ENCODE results near the gene PNLIPRP3.

The PNLIPRP3 gene

DNA sequence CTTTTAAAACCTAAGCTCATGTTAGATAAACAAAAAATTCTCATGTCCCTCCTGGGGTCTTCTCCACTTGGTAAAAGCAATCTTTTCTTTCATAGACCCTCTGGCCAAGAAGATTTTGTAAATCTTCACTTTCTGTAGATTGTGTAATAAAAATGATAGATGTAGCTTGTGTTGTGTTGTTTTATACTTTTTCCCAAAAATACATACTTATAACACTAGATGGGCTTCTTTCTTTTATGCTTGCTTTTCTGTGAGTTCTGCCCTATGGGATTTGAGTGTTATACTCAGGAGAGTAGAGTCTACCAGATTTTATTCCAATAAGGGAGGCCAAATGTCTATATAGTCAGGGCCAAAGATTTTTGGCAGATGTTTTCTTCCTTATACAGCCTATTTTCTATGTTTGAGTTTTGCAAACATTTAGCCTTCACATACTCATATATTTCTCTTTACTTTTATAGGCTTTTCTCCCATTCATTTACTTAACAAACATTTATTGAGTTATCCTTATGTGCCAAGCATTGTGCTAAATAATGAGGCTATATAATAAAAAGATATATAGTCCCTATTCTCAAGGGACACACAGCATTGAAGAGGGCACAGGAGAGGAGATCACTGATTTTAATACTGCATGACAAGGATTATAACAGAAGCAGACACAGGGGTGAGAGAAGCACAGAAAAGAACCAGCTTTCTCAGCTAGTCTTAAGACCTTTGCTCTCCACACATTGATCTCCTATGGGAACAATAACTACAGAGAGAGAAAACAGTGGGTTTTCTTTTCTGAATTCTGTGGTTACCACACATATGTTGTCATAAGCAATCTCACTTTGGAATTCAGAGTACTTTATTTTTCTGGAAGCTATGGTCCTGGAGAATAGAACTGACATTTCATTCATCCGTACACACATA, 60.1 kb downstream of the PNLIPRP3 start:
- intact Hi-C loops (cut with DNase I): no loop called here
- DNase-seq: no peak

DNA sequence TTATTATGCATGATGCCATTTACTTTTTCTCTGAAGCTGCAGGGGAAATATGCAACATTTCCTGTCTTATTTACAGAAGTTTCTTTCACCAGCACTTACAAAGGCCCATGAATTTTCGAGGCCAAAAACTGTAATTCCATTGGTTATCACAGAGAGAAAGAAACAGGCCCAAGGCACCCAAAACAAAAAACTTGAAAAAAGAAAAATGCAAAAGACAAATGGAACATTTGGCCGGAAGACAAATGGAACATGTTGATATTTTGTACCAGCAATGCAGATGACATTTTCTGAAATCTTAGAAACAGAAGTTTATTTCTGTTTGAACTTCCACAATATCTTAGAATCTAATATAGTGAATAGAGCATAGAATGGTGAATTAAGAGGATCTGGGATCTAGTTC, 61.8 kb downstream of the PNLIPRP3 start:
- intact Hi-C loops (cut with DNase I): no loop called here
- DNase-seq: no peak

DNA sequence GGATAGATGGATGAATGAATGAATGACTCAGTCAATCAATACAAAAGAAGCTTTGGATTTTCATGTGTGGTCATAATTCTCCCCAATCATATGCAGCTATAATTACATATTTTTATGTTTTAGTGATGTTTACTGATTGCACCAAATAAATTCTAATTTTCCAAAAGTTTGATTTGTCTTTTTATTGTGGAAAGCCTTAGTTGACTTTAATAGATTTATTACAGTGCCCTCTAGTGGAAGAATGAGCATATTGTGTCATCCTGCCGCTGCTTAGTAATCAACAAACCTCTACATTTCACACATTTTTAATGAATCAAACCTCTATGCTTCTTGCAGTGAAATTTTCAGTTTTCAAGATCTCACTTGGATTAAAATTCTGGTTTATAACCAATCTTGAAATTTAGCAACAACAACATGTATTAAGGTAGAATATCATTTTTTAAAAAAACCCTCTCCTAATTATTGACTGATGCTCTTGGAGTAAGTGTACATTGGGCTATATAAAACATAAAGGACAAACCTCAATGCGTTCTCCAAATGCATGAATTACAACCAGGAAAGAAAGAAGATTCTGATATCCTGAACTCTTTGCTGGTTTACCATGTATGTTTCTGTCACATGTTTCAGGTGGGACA, 62.5 kb downstream of the PNLIPRP3 start:
- intact Hi-C loops (cut with DNase I): no loop called here
- peak in 1 of 42 donors; percentile 5 for DNase-seq

DNA sequence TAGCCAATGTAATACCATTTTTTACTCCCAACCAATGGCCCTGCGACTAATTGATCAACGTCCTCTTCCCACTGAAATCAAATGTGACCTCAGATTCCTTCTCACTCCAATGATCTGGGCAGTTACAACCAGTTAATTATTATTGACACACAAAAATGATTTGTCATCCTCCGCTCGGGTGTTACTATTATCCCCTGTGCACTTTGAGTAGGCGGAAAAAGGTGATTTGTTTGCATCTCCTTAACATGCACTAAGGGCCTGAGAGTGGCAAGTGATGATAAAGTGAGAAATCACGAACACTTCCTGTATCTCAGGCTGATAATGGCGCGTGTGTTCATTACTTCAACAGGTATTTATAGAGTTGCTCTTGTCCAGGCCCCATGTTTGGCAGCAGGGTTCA, 77.1 kb downstream of the PNLIPRP3 start:
- no peak for DNase-seq
- intact Hi-C loops (cut with DNase I): no loop called here

DNA sequence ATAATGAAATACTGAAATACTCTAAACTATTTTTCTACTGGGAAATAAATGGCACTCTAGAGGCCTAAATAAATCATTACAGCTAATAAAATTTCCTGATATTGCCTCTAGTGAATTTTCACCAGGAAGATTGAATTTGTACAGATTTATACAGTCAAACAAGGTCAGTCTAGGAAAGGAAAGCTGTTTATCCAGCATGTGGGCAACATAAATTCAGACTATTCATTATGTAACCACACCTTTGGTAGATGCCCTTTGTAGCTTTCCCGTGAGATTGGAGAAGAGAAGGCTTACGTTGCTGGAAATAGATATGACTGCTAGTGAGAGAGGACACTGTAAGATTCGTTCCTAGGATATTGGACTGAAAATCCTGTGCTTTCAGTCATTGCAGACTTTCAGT, 82.9 kb downstream of the PNLIPRP3 start:
- intact Hi-C loops (cut with DNase I): no loop called here
- no peak for DNase-seq

DNA sequence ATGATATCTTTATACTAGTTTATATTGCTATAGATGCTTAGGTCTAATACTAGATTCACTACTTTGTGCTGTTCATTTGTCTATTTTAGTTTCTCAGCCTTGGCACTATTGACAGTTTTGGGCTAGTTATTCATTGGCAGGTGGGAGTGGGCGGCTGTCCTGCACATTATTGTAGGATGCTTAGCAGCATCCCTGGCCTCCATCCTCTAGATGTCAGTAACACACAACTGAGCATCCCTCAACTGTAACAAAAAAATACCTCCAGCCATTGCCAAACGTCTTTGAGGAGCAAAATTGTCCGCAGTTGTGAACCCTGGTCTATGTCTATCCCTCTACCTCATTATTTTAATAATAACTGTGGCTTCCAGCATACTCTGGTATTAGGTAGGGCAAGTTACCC, 83.7 kb downstream of the PNLIPRP3 start:
- intact Hi-C loops (cut with DNase I): no loop called here
- DNase-seq: no peak

DNA sequence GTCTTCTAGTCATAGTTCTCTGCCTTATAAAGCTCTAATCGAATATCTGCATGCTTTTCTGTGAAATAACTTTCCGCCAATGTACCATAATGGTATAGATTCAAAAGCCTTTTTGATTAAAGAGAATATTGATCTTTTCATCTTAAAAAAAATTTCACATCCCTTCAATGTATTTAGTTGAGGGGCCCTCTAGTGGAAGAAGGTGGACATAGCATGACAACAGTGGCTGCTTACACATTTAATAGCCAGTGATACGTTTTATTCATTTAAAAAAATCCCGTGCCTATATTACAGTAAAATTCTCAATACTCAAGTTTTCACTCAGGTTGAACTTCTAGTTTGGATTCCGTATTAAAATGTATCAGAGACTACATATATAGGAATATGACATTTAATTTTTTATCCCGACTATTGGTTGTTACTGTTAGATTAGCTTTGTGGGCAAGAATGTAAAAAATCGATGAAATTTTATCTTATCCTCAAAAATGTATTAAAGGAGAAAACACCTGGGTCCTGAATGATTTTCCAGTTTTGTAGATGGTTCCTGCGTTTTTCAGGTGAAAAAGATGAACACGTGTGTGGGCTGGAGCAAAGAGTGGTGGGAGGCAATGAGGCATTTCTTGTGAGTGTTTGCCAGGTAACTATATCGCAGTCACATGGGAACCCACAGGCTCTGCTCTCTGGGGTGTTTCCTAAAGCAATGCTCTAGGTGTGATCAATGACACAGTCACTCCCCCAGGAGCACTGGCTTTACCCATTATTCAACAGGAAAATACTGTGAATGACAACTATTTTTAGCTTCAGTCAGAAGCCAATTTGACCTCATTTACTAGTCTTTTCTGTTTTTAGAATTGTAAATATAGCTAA, 94.0 kb downstream of the PNLIPRP3 start:
- DNase-seq: peak; percentile 3 to 85 (median 46)
- intact Hi-C loops (cut with DNase I): no loop called here

GRCh38 chr10:116522803-116523381, 95.2 kb downstream of the PNLIPRP3 start:
- intact Hi-C loops (cut with DNase I): no loop called here
- no peak for DNase-seq

GRCh38 chr10:116524736-116525135, 97.1 kb downstream of the PNLIPRP3 start:
- intact Hi-C loops (cut with DNase I): no loop called here
- DNase-seq: no peak

DNA sequence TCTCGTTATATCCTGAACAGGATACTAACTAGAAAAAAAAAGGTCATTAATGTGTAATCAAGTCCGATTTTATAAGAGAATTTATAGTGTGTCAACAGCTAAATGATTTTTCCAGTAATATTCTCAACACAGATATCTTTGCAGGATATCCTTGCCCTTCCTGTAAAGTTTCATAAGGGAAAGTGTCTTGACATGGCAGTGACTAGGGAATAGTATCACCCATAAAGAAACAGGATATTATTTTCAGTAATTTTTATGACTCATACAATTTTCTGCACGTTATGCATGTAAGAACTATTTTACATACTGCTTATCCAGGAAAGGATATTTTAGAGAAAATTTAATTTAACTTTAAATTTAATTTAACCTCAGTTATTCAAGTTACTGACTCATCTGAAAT, 98.6 kb downstream of the PNLIPRP3 start:
- DNase-seq: no peak
- intact Hi-C loops (cut with DNase I): no loop called here

Data from head of caudate nucleus (tissue), 42 donors.